Activated CD8-positive, alpha-beta memory T cell treated with anti-CD3 and anti-CD28 coated beads, Interleukin-2, amount 50 U/mL, for 4 hours (primary cell): ENCODE results near the gene KIF19.

Experiments used
- DNase-seq: peaks from one replicate; pipeline ENCODE4 v3.0.0-alpha.2; 2020

Gene KIF19

DNA sequence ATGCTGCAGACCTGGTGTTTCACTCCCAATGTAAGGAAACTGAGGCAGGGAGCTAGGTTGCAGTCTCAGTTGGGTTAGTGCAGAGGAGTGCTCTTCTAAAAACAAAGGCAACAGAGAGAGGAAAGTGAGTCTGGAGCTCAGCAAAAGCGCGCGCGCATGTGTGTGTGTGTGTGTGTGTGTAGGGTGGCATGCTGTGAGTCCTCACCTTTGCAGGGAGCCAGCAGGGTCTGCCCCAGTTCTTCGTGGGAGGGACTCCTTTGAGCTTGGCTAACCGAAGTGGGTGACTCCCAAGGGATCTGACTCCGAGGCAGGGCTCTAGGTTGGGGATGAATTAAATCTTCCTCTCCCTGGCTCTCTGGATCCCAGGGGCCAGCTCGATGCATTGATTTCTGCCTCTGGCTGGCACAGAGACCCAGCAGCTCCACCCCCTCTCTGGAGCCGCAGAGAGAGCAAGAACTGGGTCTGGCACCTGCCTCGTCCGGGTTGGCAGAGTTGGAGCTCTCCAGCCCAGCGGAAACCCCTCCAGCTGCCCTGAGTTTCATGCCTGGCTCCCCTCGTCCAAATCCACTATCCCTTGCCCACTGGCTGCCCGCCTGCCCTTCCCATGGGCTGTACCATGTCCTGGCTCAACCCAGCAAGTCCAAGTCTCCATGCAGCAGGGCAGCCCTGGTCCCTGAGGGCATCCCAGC is 36.9 kb downstream of the KIF19 start:
- DNase-seq, result no peak

DNA sequence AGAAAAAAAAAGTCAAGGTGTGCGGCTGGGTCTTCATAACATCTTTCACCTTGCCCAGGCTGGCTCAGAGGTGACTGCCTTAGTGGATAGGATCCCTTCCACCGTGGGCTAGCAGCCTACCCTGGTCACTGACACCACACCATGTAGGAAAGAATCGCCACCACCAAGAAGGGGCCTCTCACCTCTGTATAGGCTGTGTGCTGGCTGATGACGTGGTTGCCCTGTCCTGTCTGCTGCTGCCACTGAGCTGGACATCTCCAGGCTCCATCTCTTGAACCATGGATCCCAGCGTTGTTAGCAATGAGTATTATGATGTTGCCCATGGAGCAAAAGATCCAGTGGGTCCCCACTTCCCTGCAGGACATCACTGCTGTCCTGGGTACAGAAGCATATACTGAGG is 41.2 kb downstream of the KIF19 start, which contains the start of gene GPR142:
TSS of gene GPR142 (plus strand) at position 301 of the 400 bp plus-strand sequence. CDS start 2,035 bp downstream, outside the sequence.
- no peak for DNase-seq

DNA sequence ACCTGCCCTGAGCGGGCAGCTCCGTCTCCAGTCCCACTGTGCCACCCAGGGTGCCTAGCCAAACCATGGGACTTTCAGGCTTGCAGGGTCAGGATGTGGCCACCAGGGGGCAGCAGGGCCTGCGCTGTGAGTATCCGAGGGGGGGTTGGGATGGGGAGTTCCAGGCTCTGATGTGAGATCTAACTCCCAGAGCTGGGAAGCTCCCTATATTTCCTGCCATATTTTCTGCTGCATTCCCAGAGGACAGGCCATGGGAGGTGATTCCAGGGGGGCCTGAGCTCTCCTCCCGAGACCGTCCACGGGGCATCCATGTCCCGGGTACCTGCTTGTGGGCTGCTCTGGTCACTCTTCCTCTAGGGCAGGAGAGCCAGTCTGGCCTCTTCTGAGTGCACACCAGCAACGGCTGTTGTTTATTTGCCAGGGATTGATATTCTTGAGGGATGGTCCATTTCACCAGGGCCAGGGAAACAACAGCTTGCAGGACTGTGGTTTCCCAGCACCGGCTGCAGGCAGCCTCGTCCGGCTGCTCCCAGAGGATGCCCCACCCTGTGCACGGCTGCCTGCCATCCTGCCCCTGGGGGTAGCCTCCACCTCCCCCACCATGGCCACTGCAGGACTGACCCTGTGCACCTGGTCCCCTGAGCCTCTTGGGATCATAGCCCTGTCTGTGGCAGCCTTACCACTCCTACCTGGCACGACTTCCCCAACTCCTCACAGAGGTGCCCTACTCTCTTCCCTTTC is 42.5 kb downstream of the KIF19 start:
- DNase-seq, result peak; percentile 77

DNA sequence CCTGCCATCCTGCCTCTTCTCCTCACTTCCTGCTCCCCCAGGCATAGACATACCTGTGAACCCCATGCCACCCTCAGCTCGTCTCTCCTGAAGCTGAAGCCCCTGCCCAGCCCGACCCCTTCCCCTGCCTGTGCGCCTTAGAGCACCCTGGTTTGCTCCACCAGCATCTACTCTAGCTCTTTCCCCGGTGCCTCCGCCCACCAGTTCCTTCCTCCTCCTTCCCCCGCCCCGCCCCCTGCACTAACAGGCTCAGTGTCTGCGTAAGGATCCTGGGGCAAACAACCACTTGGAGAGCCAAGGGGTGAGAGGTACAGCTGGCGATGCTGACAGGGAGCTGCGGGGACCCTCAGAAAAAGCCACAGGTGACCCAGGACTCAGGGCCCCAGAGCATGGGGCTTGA is 43.2 kb downstream of the KIF19 start:
- peak; percentile 67 for DNase-seq

DNA sequence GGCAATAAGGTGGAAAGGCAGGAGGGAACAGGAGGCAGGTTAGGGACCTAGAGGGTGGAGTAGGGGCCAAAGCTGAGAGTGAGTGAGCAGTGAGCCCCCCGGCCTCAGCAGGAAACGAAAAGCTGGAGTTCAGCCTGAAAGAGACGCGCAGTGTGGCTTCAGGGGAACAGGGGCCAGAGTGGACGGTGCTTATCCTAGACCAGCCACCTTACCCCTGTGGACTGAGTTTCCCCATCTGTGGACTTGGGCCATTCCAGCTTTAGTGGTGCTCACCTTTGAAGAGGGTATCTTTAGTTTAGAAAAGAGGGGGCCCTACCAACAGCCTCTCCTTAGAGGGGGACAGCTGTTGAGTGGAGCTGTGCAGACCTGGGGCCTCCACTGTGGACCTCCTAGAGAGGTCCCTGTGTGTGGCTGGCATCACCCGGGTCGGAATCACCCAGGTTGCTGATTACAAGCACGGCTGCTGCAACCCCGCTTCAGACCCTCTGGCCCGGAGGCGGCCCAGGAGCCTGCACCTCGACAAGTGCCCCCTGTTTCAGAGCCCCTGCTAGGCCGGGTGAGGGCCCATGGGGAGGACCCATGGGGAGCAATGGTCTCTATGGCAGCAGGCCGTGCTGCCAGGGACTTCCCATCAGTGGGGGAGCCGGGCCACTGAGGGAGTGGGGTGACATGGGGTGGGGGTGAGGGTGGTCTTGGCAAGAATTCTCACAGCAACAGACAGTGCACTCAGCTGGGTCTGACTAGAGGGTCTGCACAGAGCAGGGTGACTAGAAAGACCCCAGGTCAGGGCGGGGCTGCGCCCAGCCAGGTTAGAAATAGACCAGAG is 43.9 kb downstream of the KIF19 start:
- no peak for DNase-seq

DNA sequence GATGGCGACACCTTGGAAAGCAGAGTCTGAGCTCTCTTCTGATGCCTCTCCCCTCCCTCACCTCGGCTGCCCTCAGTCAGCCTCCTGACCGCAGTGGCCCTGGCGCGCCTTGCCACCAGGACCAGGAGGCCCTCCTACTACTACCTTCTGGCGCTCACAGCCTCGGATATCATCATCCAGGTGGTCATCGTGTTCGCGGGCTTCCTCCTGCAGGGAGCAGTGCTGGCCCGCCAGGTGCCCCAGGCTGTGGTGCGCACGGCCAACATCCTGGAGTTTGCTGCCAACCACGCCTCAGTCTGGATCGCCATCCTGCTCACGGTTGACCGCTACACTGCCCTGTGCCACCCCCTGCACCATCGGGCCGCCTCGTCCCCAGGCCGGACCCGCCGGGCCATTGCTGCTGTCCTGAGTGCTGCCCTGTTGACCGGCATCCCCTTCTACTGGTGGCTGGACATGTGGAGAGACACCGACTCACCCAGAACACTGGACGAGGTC is 45.7 kb downstream of the KIF19 start:
- DNase-seq, result no peak

DNA sequence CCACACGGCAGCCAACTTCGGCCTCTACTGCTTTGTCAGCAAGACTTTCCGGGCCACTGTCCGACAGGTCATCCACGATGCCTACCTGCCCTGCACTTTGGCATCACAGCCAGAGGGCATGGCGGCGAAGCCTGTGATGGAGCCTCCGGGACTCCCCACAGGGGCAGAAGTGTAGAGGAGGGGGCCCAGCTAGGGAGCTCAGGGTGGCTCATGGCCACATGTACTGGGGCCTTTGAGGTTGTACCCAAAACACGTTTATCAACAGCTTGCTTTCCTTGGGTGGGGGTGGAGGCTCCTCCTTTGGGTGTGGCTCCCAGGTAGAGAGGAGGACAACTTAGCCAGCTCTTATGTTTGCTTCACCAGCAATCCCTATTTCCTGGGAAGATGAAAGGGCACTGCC is 46.4 kb downstream of the KIF19 start:
- no peak for DNase-seq

DNA sequence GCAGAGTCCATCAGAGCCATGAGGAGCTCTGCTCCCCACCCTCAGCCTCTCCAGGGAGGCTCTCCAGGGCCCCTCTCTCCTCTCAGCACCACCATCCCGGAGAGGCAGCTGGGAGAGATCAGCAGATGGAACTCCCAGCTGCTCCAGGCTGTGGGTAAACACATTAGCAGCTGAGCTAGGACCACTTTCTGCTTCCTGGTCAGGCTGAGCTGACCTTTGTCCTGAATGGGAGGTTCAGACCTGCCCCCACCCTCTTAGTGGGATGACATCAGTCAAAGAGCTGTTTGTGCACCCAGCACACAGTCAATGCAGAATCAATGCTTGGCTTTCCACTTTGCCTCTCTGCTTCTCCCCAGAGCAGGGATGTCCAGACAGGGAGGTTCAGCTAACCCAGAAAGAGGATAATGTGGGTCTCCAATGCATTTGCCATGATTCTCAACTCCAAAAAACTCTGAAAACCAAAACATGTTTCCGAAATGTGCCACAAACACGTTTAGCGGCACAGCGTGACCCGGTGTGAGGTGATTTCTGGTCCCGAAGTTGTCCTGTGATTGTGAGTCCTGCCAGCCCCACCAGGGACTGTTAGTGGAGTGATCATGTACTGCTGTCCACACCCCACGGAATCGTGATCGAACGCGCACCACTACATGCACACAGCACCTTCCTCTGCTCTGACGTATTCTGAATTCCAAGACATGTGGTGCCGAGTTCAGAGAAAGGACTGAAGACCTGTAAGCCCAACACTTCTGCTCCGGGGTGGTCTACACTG is 48.0 kb downstream of the KIF19 start:
- DNase-seq, result no peak

DNA sequence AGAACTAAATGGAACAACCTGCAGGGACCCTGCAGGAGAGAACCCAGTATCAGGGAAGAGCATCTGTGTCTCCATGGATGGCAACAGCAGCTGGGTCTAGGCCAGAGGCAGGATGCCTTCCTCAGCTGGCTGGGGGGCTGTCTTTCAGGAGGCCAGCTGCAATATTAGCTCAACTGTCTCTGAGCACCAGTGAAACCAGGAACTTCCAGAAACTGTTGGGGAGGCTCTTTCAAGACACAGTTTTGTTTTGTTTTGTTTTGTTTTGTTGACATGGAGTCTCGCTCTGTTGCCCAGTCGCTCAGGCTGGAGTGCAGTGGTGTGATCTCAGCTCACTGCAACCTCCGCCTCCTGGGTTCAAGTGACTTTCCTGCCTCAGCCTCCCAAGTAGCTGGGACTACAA is 48.8 kb downstream of the KIF19 start:
- no peak for DNase-seq

DNA sequence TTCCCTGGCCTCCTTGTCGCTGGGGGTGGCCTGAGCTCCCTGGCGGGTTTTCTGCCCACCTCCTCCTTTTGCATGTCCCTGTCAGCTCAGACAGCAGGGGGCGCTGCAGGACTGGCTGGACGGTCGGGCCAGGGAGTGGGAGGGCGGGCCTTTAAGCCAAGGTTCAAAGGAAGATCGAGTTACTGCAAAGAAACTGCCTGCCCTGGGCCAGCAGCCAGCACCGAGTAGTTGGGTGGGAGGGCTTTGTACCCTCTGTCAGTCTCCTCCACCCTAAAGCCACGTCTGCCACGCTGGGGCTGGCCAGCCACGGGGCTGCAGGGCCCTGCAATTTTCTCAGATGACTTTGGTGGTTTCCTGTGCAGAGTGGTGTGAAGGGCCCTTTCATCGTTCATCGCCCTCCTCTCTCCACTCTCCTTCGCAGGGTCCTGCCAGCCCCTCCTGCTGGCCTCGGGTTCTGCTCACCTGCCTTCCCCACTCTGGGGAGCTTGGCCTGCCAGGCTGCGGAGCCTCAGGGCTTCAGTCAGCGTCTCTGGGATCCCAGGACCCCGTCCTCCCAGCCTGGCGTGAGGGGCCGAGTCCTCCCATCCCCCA is 53.6 kb downstream of the KIF19 start:
- peak; percentile 93 for DNase-seq

DNA sequence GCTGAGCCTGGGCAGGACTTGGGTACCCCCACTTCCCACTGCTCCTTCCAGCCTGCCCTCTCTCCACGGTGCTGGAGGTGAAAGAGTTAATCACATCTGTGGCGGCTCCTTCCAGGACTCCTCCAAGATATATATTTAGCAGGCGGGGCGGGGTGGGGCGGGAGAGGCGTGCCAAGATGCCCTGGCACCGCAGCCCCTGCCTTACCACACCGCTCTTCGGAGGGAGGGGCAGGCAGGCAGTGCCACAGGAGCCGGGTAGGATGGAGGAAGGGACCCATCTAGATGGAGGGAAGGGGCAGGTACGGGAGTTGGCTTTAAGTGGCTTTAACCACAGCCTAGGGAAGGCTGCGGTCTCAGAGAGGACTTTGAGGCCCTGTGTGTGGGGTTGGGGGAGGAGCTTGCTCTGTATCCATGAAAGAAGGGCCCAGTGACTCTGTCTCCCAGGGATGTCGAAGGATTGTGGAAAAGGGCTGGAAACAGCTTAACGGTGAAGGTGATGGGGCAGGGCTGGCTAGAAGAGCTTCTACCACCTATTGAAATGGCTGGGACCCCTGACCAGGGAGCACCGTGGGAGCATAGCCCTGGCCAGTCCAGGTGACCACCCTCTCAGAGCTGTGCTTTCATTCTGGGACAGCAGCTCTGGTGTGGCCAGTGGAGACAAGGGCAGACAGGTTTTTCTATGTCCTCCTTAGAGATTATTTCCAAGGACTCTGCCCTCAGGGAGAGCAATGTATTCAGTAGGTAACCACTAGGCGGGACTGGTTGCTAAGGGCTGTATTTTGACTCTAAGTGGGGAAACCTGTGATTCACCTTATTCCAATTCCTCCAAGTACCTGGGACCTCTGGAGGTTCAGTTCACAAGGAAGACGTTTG is 54.3 kb downstream of the KIF19 start:
- no peak for DNase-seq

DNA sequence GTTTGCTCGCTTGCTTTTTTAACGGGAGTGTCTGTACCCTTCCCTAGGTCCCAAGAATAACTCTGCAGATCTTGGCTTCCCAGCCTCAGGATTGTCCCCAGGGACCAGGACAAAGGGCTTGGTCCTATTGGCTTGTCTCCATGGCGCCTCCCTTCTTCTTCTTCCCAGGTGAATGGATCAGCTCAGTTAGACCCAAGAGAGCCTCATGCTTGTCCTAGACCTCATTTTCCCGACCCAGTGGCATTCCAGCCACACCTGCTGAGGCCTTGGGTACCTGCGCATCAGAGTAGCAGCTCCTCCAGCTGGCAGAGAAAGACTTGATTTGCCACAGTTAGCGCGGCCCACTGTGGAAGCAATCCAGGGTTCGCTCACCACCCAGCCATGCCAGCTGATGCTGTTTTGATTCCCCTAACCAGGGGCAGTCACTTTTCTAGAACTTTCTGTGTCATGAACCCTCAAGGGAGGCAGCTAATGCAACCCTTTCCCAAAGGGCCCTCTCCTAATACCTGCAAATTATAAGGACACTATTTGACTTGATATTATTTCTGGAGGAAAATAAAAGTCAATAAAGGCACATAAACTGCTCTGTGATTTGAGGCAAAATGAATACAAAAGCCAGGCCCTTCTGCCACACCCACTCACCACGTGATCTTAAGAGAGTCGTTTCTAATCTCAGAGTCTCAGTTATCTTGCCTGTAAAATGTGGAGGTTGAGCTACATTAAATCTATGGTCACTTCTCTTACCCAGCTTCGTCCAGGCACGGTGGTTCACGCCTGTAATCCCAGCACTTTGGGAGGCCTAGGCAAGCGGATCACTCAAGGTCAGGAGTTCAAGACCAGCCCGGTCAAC is 55.2 kb downstream of the KIF19 start:
- no peak for DNase-seq

DNA sequence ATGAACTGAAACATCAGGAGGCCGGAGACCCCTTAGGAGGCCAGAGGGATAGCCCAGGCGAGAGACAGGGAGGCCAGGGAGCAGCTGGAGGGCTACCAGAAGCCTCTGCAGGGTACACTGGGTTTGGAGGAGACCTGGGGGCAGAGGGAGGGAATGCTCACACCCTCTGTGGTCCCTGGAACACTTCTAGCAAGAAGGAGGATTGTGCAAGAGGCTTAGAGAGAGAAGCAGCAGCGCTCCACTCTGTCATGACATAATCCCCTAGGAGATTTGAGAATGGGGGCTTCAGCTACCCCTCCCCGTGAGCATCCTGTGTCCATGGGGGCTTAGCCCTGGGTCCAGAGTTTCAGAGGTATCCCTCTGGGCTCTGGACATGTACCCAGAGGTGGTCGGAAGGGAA is 57.1 kb downstream of the KIF19 start:
- no peak for DNase-seq

DNA sequence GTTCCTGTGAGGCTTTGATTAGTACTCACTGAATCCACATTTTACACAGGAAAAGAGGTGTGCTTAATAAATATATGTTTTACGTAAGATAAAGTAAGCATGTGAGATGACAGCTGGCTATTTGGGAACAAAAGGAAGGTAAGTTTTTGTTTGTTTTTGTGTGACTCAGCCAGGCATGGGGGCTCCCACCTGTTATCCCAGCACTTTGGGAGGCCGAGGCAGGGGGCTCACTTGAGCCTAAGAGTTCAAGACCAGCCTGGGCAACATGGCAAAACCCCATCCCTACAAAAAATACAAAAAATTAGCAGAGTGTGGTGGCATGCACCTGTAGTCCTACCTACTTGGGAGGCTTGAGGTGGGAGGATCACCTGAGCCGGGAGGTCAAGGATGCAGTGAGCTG is 59.2 kb downstream of the KIF19 start:
- no peak for DNase-seq

DNA sequence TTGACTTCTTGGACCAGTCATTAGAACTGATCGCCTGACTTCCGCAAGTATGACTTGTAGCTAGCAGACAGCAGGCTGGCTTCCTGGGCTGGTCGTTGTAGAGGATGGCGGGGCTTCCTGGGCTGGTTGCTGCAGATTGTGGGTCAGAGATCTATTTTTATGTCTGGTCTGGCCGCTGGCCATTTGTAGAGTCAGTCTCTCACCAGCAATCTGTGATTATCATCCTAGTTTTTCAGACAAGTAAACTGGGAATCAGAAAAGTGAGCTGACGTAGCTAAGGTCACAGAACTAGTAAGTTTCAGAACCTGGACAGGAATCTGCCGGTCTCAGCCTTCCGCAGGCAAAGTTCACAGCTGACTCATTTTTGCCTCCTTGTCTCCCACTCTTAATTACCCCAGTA is 60.4 kb downstream of the KIF19 start:
- no peak for DNase-seq

DNA sequence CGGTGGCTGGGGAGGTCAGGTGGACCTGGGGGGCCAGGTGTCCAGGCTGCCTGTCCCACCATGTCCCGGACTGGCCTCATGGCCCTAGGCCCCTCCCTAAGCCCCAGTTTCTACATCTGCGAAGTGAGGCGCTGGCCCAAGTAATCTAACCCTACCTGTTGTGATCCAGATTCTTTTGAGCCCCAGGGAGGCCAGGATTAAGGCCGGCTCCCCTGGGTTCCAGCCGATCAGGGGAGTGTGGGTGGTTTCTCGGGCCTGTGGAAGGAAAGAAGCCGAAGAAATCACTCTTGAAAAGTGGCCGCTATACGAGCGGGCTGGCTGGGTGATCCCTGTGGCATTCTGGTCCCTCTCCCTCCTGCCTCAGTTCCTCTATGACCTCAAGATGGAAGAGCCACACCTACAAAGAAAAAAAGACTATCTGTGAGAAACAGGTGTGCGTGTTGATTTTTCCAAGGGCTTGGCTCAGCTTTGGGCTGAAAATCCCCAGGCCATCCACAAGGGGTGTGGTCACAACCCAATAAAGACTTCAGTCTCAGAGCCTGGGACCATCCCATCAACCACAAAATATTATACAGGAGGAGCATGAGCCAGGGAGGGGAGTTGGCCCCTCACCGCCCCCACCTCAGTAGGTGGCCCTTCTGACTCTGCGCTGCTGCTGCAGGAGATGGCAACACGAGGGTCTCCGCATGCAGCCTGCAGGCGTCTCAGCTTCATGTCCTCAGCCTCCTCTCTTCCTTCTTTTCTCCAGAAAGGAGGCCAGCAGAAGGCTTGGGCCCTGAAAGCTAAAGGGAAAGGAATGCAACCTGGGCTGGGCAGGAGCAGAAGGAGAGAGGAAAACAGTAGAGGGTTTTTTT is 61.6 kb downstream of the KIF19 start:
- no peak for DNase-seq

DNA sequence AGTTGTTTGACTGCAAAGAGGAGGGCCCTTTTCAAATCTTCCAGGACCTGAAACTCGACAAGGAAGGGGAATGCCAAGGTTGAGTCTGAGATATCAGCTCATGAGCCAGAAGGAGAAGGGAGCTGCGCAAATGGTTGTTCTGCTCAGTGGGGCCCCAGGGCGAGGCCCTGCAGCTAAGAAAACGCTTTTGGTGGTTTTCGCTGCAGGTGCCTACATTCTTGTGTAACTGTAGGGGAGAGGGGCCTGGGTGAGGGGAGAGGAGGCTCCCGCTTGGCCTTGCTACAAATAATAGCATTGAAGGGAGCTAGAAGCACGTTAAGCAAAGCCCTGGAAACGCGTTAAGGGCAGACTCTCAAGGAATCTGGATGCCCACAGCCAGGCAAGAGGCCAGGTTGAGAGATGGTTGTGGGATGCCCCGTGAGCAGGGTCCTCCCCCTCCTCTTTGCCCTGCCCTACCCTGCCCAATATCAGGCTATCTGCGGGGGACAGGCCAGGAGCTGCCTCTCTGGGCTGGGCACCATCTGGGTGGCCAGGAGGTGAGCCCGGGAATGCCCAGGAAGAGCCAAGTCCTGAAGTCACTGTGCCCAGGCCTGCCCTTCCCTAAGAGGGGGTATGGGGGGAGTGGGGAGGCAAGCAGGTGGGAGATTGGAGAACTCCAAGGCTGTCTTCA is 63.2 kb downstream of the KIF19 start:
- DNase-seq, result no peak

DNA sequence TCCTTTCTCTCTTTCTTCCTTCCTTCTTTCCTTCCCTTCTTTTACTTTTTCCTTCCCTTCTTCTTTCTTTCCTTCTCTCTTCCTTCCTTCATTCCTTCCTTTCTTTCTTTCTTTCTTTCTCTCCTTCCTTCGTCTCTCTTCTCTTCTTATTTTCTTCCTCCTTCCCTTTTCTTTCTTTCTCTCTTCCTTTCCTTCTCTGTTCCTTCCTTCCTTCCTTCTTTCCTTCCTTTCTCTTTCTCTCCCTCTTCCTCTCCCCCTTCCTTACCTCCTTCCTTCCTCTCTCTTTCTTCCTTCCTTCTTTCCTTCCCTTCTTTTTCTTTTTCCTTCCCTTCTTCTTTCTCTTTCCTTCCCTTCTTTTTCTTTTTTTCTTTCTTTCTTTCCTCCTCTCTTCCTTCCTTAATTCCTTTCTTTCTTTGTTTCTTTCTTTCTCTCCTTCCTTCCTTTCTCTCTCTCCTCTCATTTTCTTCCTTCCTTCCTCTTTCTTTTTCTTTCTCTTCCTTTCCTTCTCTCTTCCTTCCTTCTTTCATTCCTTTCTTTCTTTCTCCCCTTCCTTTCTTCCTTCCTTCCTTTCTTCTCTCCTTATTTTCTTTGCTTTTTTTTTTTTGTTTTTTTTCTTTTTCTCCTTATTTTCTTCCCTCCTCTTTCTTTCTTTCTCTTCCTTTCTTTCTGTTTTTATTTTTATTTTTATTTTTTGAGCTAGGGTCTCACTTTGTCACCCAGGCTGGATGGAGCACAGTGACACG is 64.1 kb downstream of the KIF19 start:
- no peak for DNase-seq
